GM18873 (cell line): ENCODE results near the gene DTD1.

ENCODE experiments used
- ATAC-seq: cut with Tn5 transposase; IDR thresholded peaks from one replicate; pipeline ENCODE4 v1.9.1; 2021; ENCODE audit warnings: mild to moderate bottlenecking, moderate library complexity, moderate number of reproducible peaks; ENCODE audit not compliant: unreplicated experiment, low FRiP score

DTD1 gene

DNA sequence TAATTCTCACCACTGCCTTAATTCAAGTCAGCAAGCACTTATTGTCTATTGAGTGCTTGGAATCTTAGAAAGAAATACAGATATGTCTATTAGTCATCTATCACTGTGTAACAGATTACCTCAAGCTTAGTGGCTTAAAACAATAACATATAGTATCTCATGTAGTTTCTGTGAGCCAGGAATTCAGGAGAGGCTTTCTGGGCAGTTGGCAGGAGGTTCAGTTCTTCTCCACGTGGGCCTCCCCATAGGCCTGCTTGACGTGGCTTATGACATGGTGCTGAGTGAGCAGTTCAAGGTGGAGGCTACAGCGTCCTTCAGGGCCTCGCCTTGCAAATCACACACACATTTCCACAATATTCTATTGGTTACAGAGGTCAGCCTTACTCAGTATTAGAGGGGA lies 69.7 kb downstream of the DTD1 start:
- no peak for ATAC-seq

DNA sequence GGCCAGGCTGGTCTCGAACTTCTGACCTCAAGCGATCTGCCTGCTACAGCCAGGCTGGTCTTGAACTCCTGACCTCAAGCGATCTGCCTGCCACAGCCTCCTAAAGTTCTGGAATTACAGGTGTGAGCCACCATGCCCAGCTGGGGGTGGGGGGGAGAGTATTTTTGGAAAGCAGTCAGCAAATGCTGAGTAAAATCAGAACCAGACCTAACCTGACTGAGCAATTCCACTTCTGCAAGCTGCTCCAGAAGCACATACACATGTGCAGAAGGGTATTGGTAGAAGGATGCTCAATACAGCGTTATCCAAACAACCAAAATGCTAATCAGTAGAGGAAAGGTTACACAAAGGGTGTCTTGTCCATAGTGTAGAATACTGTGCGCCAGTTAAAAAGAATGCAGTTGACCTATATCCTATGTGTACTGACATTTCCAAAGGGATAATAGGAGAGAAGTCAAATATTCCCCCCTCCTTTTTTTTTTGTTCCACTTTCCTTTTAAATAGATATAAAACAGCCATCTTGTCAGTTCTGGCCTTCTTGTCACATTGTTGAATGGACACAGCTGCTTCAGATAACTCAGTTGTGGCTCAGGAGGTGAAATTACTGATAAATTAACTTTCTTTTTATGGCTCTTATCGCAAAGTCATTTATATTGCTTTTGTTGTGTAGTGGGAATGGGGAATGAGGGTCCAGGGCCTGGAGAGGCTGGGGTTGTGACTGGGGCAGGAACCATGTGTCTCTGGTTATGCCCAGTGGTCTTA lies 74.6 kb downstream of the DTD1 start:
- ATAC-seq, result peak; percentile 56

DNA sequence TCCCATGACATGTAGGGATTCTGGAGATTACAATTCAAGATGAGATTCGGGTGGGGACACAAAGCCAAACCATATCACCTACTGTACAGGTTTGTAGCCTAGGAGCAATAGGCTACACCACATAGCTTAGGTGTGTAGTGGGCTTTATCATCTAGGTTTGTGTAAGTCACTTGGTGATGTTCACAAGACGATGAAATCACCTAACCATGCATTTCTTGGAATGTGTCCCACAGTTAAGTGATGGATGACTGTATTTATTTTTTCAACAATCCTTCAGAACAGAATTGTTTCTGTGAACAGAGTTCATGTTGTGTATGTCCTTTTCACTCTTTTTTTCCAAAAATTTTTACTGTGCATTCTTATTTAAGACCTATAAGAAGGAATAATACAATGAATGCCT lies 76.1 kb downstream of the DTD1 start:
- no peak for ATAC-seq

GRCh38 chr20:18665135-18665534 lies 77.3 kb downstream of the DTD1 start:
- ATAC-seq, result no peak

DNA sequence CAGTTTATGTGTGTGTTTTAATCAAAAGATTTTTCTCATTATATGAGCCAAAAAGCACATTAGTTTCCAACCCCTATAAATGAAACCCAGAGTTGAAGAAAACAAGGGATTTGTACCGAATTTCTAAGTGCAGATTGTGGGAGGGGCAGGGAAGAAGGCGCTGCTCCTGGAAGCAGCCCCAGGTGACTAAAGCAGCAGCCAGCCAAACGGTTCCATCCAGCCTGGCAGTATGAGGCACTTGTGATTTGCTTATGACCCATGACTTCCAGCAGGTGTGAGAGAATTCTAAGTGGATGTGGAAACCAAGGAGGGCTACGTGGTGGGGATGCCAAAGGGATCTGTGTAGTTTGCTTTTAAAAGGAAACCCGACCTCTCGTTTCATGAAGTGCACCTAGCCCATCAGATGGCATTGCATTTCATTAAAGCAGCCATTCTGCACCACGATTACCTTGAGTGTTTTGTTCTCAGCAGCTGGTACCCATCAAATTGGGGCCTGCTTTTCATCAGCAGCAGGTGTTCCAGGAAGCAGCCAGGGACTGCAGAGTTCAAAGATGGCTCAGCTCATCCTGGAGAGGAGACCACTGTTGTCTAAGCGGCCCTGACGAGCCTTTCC lies 79.1 kb downstream of the DTD1 start:
- no peak for ATAC-seq

DNA sequence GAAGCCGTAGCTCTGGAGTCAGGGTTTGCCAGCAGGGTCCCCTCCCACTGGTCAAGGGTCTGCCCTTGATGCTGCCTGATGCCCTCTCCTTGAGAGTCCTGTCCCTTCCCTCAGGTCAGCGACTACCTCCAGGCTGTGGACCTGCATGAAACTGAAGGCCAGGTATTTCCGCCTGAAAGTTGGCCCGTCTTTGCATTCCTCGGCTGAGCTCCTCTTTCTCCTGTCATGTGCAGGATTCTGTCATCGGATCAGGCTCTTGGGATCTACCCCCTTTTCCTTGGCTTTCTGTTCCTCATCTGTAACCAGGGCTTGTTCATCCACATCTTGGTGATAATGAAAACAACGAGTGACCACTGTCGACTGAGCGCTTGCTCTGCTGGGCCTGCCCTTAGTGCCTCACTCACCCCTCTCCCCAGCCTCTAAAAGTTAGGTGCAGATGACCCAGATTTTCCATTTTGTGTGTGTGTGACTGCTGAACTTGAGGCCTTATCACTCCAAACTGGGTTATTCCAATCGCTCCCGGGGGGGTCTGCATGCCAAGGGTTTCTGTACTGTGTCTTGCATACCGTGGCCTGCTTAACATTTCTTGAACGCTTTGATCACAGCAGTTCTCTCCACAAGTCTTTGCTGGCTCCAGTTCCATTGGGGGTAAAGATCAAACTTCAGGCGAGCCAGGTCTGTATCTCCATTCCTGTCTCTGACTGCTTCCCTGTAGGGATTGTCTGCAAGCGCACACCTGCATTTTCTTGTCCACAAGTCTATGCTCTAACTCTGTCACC lies 81.6 kb downstream of the DTD1 start:
- ATAC-seq, result no peak

- ATAC-seq, result no peak
Measured at GRCh38 chr20:18671203-18671710, 83.4 kb downstream of the DTD1 start.

DNA sequence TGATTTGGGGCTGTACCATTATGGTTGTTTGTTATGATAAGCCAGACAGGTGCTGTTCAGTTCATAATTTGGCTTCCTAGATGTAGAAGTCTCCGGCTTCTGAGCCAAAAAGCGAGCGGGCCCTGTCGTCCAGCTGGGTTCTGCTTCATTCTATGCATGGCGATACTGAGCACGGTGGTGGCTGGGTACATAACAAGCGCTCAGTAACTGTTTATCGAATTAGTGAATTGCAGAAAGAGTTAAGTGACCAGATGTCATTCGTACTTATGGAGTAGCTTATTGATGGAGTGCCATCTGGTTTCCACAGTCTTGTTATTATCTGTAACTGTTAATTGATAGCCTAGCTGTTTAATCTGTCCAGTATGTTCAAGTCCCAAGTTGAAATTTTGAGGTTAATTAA lies 85.0 kb downstream of the DTD1 start:
- no peak for ATAC-seq

DNA sequence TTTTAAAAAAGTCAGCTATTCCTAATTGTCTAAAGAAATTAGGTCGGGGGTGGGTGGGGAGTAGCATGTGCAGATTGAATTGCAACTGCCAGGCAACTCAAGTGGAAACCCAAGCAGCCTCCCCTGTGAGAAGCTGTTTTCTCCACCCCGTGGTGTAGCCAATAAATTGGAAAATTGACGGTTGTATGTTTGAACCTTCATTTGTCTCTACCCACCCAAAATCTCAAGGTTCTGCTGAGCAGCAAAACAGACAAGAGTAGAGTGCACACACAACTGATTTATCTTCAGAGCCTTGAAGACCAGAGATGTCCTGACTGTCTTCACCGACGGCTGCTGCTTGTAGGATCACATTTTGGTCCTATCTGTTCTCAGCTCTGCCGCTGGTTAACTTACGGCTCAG lies 88.5 kb downstream of the DTD1 start:
- ATAC-seq, result no peak

DNA sequence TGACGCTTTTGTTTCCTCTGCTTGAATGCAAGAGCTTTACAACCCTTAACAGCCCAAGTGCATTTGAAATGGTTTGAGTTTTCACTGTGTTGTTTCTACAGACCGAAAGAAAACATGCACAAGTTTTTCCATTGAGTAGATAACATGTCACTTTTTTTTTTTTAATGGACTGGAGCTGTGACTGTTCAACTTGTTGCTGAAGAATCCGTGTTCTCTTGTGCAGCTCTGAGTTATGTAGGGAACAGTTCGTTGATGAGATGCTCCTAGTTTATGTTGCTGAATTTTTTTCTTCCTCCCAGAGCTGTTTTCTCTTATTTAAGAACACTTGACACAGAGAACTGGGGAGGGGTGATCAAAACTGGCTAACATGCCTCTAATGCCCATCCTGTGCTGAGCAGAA lies 89.3 kb downstream of the DTD1 start:
- no peak for ATAC-seq

DNA sequence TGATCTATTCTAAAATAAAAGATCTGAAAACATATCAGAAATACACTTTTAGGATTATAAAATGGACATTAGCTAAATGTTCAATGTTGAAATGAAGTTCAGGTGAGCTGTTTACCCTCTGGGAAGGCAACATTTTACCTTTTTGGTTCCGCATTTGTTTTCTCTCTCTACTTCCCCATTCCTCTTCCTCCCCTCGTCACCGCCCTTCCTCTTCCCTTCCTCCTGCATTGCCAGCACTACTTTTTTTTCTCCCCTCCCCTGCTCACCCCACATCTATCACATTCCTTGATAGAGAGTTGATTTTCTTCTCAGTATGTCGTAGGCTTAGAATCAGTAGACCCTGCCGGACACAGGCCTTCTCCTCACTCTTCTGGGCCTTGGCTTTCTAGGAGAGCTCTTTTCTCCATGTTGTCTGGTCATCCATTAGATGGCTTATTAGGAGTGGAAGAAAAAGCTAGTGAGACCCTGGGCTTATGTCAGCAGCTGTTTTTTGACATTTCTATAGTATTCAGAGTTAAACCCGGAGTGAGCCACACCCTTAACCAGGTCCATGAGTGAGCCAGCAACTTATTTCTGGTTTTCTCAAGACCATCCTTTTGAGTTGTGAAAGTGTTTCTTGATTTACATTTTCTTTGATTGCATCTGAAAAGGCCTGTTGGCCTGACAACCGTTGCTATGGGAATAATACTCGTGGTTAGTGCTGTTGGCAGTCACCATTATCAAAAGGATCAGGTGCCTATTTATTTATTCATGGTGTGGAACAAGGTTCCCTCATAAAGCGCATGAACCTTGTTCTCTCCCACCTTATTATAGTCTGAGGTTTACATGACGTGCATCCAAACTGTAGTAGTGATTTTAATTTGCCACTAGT lies 90.9 kb downstream of the DTD1 start:
- no peak for ATAC-seq

GRCh38 chr20:18683839-18684238 lies 96.0 kb downstream of the DTD1 start:
- no peak for ATAC-seq

DNA sequence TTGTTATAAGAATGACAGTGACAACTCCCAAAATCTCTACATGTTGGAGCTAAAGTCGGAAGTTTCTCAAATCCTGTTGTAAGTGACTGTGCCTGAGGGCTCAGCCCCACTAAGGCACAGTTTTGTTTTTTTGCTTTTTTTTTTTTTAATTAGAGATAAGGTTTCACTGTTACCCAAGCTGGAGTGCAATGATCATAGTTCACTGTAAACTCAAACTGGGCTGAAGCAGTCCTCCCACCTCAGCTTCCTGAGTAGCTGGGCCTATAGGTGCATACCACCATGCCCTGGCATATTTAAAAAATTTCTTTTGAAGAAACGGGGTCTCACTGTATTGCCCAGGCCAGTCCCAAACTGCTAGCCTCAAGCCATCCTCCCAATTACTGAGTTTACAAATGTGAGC lies 96.9 kb downstream of the DTD1 start:
- ATAC-seq, result no peak

- ATAC-seq, result no peak
Measured at GRCh38 chr20:18685406-18685805, 97.6 kb downstream of the DTD1 start.

DNA sequence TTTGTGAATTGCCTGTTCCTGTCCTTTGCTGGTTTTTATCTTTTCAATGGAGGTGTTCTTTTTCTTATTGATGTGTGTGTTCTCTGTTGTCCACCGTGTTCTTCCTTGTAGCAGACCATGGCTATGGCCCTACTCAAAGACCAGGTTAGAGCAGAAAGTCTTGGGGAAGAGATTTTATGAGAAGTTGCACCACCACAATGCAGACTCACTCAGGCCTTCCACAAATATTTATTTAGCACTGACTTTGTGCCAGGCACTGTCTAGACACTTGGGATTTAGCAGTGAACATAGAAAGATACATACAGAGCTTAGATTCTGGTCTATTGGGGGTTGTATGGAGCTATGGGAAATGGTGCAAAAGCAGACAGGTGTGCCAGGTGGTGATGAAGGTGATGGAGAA lies 98.8 kb downstream of the DTD1 start:
- no peak for ATAC-seq

- no peak for ATAC-seq
Measured at GRCh38 chr20:18688676-18689075, 100.8 kb downstream of the DTD1 start.

DNA sequence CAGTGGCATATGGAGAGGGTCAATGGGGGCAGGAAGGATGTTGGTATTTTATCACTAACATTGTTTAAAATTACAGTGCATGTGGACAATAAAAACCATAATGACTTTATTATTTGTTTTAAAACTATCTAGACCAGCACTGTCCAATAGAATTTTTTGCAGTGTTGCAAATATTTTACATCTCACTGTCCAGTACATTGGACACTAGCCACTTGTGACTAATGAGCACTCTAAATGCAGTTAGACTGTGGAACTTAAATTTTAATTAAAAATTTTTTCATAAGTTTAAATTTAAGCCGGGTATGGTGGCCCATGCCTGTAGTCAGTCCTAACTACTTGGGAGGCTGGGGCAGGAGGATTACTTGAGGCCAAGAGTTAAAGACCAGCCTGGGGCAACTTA lies 101.7 kb downstream of the DTD1 start:
- ATAC-seq, result no peak

DNA sequence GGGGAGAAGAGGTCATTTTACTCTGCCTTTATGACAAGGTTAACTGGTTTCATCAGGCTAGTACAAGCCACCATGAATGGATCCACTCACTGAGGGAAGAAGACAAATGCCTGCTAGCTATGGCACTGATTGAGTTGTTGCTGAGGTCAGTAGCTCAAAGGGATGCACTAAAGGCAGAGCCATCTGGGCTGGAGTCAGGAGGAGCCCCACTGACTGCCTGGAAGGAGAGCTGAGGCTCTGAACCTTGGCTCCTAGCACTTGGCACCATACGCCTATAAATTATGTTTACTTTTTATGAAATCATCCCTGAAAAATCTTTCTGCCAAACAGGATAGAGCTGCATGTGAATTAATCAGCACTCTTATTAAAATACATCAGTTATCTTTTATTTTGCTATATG lies 104.6 kb downstream of the DTD1 start:
- ATAC-seq, result no peak

DNA sequence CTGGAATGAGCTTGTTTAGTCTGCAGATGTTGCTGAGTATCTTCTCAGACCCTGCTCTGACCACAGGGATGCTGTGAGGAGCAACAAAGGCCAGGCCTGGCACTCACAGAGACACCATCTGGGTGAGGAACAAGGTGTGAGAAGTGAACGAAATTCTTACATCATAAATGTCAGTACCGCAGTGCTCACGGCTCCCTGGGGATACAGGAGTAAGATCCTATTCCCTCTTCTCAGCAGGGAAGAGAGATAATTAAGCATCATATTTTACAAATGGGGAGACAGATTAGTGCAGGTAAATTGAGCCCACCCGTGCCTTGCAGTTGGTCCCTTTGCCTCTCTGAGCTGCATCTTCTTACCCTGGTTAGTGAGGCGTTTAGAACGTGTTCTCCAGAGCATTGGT lies 106.2 kb downstream of the DTD1 start:
- ATAC-seq, result no peak

DNA sequence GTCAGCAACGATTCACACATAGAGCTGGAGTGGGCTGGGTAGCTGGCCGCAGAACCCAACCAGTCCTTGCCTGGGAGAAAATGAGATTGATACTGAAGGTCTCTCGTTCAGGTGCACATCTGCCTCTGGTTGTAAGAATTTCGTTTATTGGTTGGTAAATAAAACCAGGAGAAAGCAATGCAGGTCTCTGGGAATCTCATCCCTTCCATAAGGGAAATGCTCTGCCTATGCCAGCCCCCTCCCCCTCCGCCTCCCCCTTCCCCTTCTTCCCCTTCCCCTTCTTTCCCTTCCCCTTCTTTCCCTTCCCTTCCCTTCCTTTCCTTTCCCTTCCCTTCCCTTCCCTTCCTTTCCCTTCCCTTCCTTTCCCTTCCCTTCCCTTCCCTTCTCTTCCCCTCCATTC lies 107.3 kb downstream of the DTD1 start:
- ATAC-seq, result no peak
